NB4 (cell line): ENCODE measurements around the gene HAGHL.
"Not testable (repeated sequence)": the region's sequence is repeated elsewhere in the genome, so short reads cannot be mapped to it uniquely, and the experiment has no call there.

Experiments used
- CTCF ChIP-seq: IDR thresholded peaks from one replicate; pipeline ENCODE4 v1.5.1; 2012; ENCODE audit warnings: low read depth, low read length
- MYC ChIP-seq: IDR thresholded peaks from 2 replicates; pipeline ENCODE4 v1.6.1; 2011; ENCODE audit warnings: low read depth, low read length
- POLR2A ChIP-seq: IDR thresholded peaks from 2 replicates; pipeline ENCODE4 v1.6.1; 2011; ENCODE audit warnings: mild to moderate bottlenecking; ENCODE audit not compliant: insufficient read length; ENCODE audit errors: extremely low read depth
- TF ChIP-seq, protein P1 (sequence below): IDR thresholded peaks from 2 replicates; pipeline ENCODE4 v1.6.1; 2011; ENCODE audit warnings: low read depth, low read length

GRCh38 chr16:742894-743293 is 16.0 kb downstream of the HAGHL start:
- not testable (repeated sequence) for TF ChIP-seq CTCF, POLR2A, MYC
- TF ChIP-seq, protein P1, sequence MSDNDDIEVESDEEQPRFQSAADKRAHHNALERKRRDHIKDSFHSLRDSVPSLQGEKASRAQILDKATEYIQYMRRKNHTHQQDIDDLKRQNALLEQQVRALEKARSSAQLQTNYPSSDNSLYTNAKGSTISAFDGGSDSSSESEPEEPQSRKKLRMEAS, result not testable (repeated sequence)
